HepG2 (cell line): ENCODE results near the gene DBNDD1. TPM values are rescaled to one million over a fixed set of nuclear protein-coding genes. Genes with fewer than 3 reads are reported as not detected.

Experiments
- CEBPG ChIP-seq: IDR thresholded peaks from 2 replicates; pipeline ENCODE4 v1.6.1; 2016
- FOSL2 ChIP-seq: sonication (generic); formaldehyde crosslinking; IDR thresholded peaks from 2 replicates; pipeline ENCODE4 v1.4.0; 2020; ENCODE audit warnings: missing genetic modification reagents
- FOXM1 ChIP-seq: sonication (generic); formaldehyde crosslinking; IDR thresholded peaks from 2 replicates; pipeline ENCODE4 v1.5.0; 2020; ENCODE audit warnings: missing genetic modification reagents
- IRF2 ChIP-seq: IDR thresholded peaks from 2 replicates; pipeline ENCODE4 v1.6.1; 2018; ENCODE audit warnings: missing genetic modification reagents, missing compliant biosample characterization
- KLF6 ChIP-seq: IDR thresholded peaks from 2 replicates; pipeline ENCODE4 v1.8.0; 2016; ENCODE audit warnings: missing biosample characterization, missing genetic modification reagents
- MEIS1 ChIP-seq: sonication (generic); formaldehyde crosslinking; IDR thresholded peaks from 2 replicates; pipeline ENCODE4 v1.9.0; 2021; ENCODE audit warnings: mild to moderate bottlenecking, missing genetic modification reagents, moderate library complexity, borderline replicate concordance
- PAF1 ChIP-seq: IDR thresholded peaks from 2 replicates; pipeline ENCODE4 v1.6.1; 2016; ENCODE audit warnings: missing genetic modification reagents, missing compliant biosample characterization
- RBAK ChIP-seq: sonication (generic); formaldehyde crosslinking; IDR thresholded peaks from 2 replicates; pipeline ENCODE4 v1.5.1; 2020; ENCODE audit warnings: mild to moderate bottlenecking, missing genetic modification reagents
- RBM22 ChIP-seq: fragments of 200-400 bp; formaldehyde crosslinking; optimal IDR thresholded peaks from 2 replicates; pipeline ENCODE3; 2017; ENCODE audit warnings: mild to moderate bottlenecking, low read length, moderate library complexity
- SATB2 ChIP-seq: sonication (generic); formaldehyde crosslinking; IDR thresholded peaks from 2 replicates; pipeline ENCODE4 v1.5.0; 2020; ENCODE audit warnings: missing genetic modification reagents
- ZKSCAN5 ChIP-seq: sonication (generic); formaldehyde crosslinking; IDR thresholded peaks from 2 replicates; pipeline ENCODE4 v1.5.1; 2020; ENCODE audit warnings: mild to moderate bottlenecking, missing genetic modification reagents
- ZNF230 ChIP-seq: sonication (generic); formaldehyde crosslinking; IDR thresholded peaks from 2 replicates; pipeline ENCODE4 v1.4.0; 2020; ENCODE audit warnings: mild to moderate bottlenecking, missing genetic modification reagents
- ZNF652 ChIP-seq: IDR thresholded peaks from 2 replicates; pipeline ENCODE4 v1.6.1; 2016; ENCODE audit warnings: low read depth, borderline replicate concordance
- ZNF770 ChIP-seq: sonication (generic); formaldehyde crosslinking; IDR thresholded peaks from 2 replicates; pipeline ENCODE4 v1.5.0; 2020; ENCODE audit warnings: mild to moderate bottlenecking, missing genetic modification reagents
- polyA plus RNA-seq, 8 experiments: library from polyadenylated mRNA; depleted of rRNA in 3 of 8; stranded (reverse) in 7 of 8; unstranded in 1 of 8; fragments of >200 nt; fragmentation: Illumina TruSeq in 4 of 8; extraction: Trizol in 4 of 8; gene quantifications; 2 replicates each; pipeline versions ENCODE4 v1.2.1 to v1.2.3, GENCODE V29; 2011 to 2016; ENCODE audit warnings: low read depth in 4 of 8, missing spikeins in 1 of 8, mixed read lengths in 1 of 8; ENCODE audit not compliant: insufficient read depth in 1 of 8
- total RNA-seq, 5 experiments: library from RNA; depleted of rRNA; stranded (reverse); fragments of >200 nt; fragmentation: Illumina TruSeq; extraction: Trizol; gene quantifications; 2 replicates each; pipeline ENCODE4 v1.2.3, GENCODE V29; 2016; ENCODE audit warnings: low read depth in 1 of 5
- TF ChIP-seq, protein P1 (sequence below): sonication (generic); formaldehyde crosslinking; IDR thresholded peaks from 2 replicates; pipeline ENCODE4 v1.4.0; 2020; ENCODE audit warnings: missing genetic modification reagents, borderline replicate concordance
- TF ChIP-seq, protein P2 (sequence below): IDR thresholded peaks from 2 replicates; pipeline ENCODE4 v1.6.1; 2018; ENCODE audit warnings: missing genetic modification reagents, mild to moderate bottlenecking, missing compliant biosample characterization
- TF ChIP-seq, protein P3 (sequence below): sonication (generic); formaldehyde crosslinking; IDR thresholded peaks from 2 replicates; pipeline ENCODE4 v1.5.1; 2020; ENCODE audit warnings: missing genetic modification reagents, mild to moderate bottlenecking, borderline replicate concordance
- TF ChIP-seq, protein P4 (sequence below): sonication (generic); formaldehyde crosslinking; conservative IDR thresholded peaks from 2 replicates; pipeline ENCODE4 v1.4.0; 2020; ENCODE audit warnings: mild to moderate bottlenecking, missing genetic modification reagents, moderate library complexity

Gene DBNDD1
- total and polyA plus RNA-seq, 2 of the 13 experiments (the other 11 are each of a cell fraction or from before 2014, with no cell fraction given), result 17.0 to 40.4 TPM

- TF ChIP-seq, protein P1, sequence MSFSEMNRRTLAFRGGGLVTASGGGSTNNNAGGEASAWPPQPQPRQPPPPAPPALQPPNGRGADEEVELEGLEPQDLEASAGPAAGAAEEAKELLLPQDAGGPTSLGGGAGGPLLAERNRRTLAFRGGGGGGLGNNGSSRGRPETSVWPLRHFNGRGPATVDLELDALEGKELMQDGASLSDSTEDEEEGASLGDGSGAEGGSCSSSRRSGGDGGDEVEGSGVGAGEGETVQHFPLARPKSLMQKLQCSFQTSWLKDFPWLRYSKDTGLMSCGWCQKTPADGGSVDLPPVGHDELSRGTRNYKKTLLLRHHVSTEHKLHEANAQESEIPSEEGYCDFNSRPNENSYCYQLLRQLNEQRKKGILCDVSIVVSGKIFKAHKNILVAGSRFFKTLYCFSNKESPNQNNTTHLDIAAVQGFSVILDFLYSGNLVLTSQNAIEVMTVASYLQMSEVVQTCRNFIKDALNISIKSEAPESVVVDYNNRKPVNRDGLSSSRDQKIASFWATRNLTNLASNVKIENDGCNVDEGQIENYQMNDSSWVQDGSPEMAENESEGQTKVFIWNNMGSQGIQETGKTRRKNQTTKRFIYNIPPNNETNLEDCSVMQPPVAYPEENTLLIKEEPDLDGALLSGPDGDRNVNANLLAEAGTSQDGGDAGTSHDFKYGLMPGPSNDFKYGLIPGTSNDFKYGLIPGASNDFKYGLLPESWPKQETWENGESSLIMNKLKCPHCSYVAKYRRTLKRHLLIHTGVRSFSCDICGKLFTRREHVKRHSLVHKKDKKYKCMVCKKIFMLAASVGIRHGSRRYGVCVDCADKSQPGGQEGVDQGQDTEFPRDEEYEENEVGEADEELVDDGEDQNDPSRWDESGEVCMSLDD (CRISPR knock-in tag), result no peak
- TF ChIP-seq ZNF652 (CRISPR knock-in tag) (no peak), MEIS1 (no peak), ZNF230 (CRISPR knock-in tag) (0 out of 2 replicates have a peak, but pooled peaks have one; percentile 51), PAF1 (CRISPR knock-in tag) (no peak), FOXM1 (CRISPR knock-in tag) (no peak), SATB2 (CRISPR knock-in tag) (no peak), ZKSCAN5 (CRISPR knock-in tag) (no peak), FOSL2 (CRISPR knock-in tag) (no peak), RBM22 (no peak), KLF6 (no peak), CEBPG (peak; percentile 78), RBAK (CRISPR knock-in tag) (no peak), IRF2 (CRISPR knock-in tag) (no peak), ZNF770 (CRISPR knock-in tag) (peak; percentile 97)
- TF ChIP-seq, protein P2, sequence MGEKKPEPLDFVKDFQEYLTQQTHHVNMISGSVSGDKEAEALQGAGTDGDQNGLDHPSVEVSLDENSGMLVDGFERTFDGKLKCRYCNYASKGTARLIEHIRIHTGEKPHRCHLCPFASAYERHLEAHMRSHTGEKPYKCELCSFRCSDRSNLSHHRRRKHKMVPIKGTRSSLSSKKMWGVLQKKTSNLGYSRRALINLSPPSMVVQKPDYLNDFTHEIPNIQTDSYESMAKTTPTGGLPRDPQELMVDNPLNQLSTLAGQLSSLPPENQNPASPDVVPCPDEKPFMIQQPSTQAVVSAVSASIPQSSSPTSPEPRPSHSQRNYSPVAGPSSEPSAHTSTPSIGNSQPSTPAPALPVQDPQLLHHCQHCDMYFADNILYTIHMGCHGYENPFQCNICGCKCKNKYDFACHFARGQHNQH, result 0 out of 2 replicates have a peak, but pooled peaks have one; percentile 37
- TF ChIP-seq, protein P3, sequence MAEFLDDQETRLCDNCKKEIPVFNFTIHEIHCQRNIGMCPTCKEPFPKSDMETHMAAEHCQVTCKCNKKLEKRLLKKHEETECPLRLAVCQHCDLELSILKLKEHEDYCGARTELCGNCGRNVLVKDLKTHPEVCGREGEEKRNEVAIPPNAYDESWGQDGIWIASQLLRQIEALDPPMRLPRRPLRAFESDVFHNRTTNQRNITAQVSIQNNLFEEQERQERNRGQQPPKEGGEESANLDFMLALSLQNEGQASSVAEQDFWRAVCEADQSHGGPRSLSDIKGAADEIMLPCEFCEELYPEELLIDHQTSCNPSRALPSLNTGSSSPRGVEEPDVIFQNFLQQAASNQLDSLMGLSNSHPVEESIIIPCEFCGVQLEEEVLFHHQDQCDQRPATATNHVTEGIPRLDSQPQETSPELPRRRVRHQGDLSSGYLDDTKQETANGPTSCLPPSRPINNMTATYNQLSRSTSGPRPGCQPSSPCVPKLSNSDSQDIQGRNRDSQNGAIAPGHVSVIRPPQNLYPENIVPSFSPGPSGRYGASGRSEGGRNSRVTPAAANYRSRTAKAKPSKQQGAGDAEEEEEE, result no peak
- TF ChIP-seq, protein P4, sequence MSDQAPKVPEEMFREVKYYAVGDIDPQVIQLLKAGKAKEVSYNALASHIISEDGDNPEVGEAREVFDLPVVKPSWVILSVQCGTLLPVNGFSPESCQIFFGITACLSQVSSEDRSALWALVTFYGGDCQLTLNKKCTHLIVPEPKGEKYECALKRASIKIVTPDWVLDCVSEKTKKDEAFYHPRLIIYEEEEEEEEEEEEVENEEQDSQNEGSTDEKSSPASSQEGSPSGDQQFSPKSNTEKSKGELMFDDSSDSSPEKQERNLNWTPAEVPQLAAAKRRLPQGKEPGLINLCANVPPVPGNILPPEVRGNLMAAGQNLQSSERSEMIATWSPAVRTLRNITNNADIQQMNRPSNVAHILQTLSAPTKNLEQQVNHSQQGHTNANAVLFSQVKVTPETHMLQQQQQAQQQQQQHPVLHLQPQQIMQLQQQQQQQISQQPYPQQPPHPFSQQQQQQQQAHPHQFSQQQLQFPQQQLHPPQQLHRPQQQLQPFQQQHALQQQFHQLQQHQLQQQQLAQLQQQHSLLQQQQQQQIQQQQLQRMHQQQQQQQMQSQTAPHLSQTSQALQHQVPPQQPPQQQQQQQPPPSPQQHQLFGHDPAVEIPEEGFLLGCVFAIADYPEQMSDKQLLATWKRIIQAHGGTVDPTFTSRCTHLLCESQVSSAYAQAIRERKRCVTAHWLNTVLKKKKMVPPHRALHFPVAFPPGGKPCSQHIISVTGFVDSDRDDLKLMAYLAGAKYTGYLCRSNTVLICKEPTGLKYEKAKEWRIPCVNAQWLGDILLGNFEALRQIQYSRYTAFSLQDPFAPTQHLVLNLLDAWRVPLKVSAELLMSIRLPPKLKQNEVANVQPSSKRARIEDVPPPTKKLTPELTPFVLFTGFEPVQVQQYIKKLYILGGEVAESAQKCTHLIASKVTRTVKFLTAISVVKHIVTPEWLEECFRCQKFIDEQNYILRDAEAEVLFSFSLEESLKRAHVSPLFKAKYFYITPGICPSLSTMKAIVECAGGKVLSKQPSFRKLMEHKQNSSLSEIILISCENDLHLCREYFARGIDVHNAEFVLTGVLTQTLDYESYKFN, result peak; percentile 36
Measured at GRCh38 chr16:89973654-89974335, 45.5 kb downstream of the DBNDD1 start (continued).
